Hypothalamus (tissue), 51 donors: ENCODE data around the gene IGFBP1.

ENCODE experiments used
- DNase-seq, 51 donors: peaks; one replicate each; lab custom pipeline; 2025; lab: John Stamatoyannopoulos, UW

Gene IGFBP1

GRCh38 chr7:45898222-45898621, 9.9 kb downstream of the IGFBP1 start:
- DNase-seq = no peak

GRCh38 chr7:45901566-45901965, 13.3 kb downstream of the IGFBP1 start:
- no peak for DNase-seq

GRCh38 chr7:45902820-45903219, 14.5 kb downstream of the IGFBP1 start:
- DNase-seq = no peak

GRCh38 chr7:45909561-45909960, 21.3 kb downstream of the IGFBP1 start:
- DNase-seq = no peak

GRCh38 chr7:45910855-45911254, 22.6 kb downstream of the IGFBP1 start:
- DNase-seq = no peak

GRCh38 chr7:45911311-45911710, 23.0 kb downstream of the IGFBP1 start:
- no peak for DNase-seq

- DNase-seq = no peak
Measured at GRCh38 chr7:45912972-45913371, 24.7 kb downstream of the IGFBP1 start.

- no peak for DNase-seq
Measured at GRCh38 chr7:45914911-45915310, 26.6 kb downstream of the IGFBP1 start.

- DNase-seq = no peak
Measured at GRCh38 chr7:45915606-45916005, 27.3 kb downstream of the IGFBP1 start.

- no peak for DNase-seq
Measured at GRCh38 chr7:45917064-45917463, 28.8 kb downstream of the IGFBP1 start.

GRCh38 chr7:45917658-45918057, 29.4 kb downstream of the IGFBP1 start:
- peak in 46 of 51 donors; percentile 11 to 82 (median 49) for DNase-seq

- DNase-seq = no peak
Measured at GRCh38 chr7:45918556-45918955, 30.3 kb downstream of the IGFBP1 start.

- no peak for DNase-seq
Measured at GRCh38 chr7:45919231-45919784, 31.0 kb downstream of the IGFBP1 start.

- DNase-seq = no peak
Measured at GRCh38 chr7:45919993-45920459, 31.7 kb downstream of the IGFBP1 start.

GRCh38 chr7:45920502-45921380, 32.5 kb downstream of the IGFBP1 start, which contains the start of gene IGFBP3:
TSS of gene IGFBP3 (minus strand) at chr7:45921272. CDS start at chr7:45921140, 132 bp downstream.
- DNase-seq = peak in 6 of 51 donors; percentile 12 to 40 (median 20)

- peak in 1 of 51 donors; percentile 11 for DNase-seq
Measured at GRCh38 chr7:45921381-45921698, 33.1 kb downstream of the IGFBP1 start.

GRCh38 chr7:45921699-45922519, 33.6 kb downstream of the IGFBP1 start:
- peak in 15 of 51 donors; percentile 4 to 47 (median 27) for DNase-seq

- peak in 1 of 51 donors; percentile 53 for DNase-seq
Measured at GRCh38 chr7:45922810-45923209, 34.5 kb downstream of the IGFBP1 start.

- DNase-seq = peak in 35 of 51 donors; percentile 11 to 78 (median 40)
Measured at GRCh38 chr7:45923290-45923689, 35.0 kb downstream of the IGFBP1 start.

GRCh38 chr7:45923818-45924217, 35.5 kb downstream of the IGFBP1 start:
- no peak for DNase-seq

- peak in 1 of 51 donors; percentile 39 for DNase-seq
Measured at GRCh38 chr7:45924283-45924682, 36.0 kb downstream of the IGFBP1 start.
